Activated T-cell treated with anti-CD3 and anti-CD28 coated beads for 4 hours (primary cell): ENCODE data around the gene ASCL5.
A peak's percentile ranks its signal among the peaks of the same experiment; 100 is the strongest.

Experiments
- DNase-seq: peaks from one replicate; pipeline ENCODE4 v3.0.0-alpha.2; 2020

The ASCL5 gene

GRCh38 chr1:201134405-201134804 lies 7.4 kb upstream of the ASCL5 start:
- no peak for DNase-seq

GRCh38 chr1:201131398-201131797 lies 4.4 kb upstream of the ASCL5 start:
- DNase-seq, result no peak

GRCh38 chr1:201128962-201129361 lies 2.0 kb upstream of the ASCL5 start:
- no peak for DNase-seq

- DNase-seq, result no peak
Observed at GRCh38 chr1:201128476-201128875, 1.5 kb upstream of the ASCL5 start.

GRCh38 chr1:201127755-201128455 lies 921 bp upstream of the ASCL5 start:
- DNase-seq, result no peak

GRCh38 chr1:201126463-201126831 lies 537 bp downstream of the ASCL5 start:
- no peak for DNase-seq

GRCh38 chr1:201125800-201126199 lies 1.2 kb downstream of the ASCL5 start:
- no peak for DNase-seq

- DNase-seq, result no peak
Observed at GRCh38 chr1:201125019-201125418, 2.0 kb downstream of the ASCL5 start.

- no peak for DNase-seq
Observed at GRCh38 chr1:201123866-201124265, 3.1 kb downstream of the ASCL5 start.

- no peak for DNase-seq
Observed at GRCh38 chr1:201122321-201122957, 4.5 kb downstream of the ASCL5 start.

- DNase-seq, result peak; percentile 27
Observed at GRCh38 chr1:201119206-201120197, 7.5 kb downstream of the ASCL5 start.

- DNase-seq, result no peak
Observed at GRCh38 chr1:201116091-201116490, 10.9 kb downstream of the ASCL5 start.

GRCh38 chr1:201115390-201115937 lies 11.5 kb downstream of the ASCL5 start:
- DNase-seq, result no peak

GRCh38 chr1:201114245-201115131 lies 12.5 kb downstream of the ASCL5 start:
- peak; percentile 59 for DNase-seq

GRCh38 chr1:201113451-201114244 lies 13.3 kb downstream of the ASCL5 start:
- DNase-seq, result no peak

- no peak for DNase-seq
Observed at GRCh38 chr1:201112926-201113325, 14.1 kb downstream of the ASCL5 start.

- no peak for DNase-seq
Observed at GRCh38 chr1:201112173-201112731, 14.7 kb downstream of the ASCL5 start, which contains the start of gene CACNA1S. Gene CACNA1S, minus strand, starts transcription at chr1:201112426. Its CDS starts 87 bp downstream, at chr1:201112339.

GRCh38 chr1:201111672-201112071 lies 15.3 kb downstream of the ASCL5 start:
- no peak for DNase-seq

GRCh38 chr1:201111156-201111555 lies 15.8 kb downstream of the ASCL5 start:
- no peak for DNase-seq

- DNase-seq, result no peak
Observed at GRCh38 chr1:201110616-201111015, 16.4 kb downstream of the ASCL5 start.

- no peak for DNase-seq
Observed at GRCh38 chr1:201110138-201110537, 16.8 kb downstream of the ASCL5 start.
